ENCODE data around the gene COL27A1. TPM values are rescaled to one million over a fixed set of nuclear protein-coding genes. Genes with fewer than 3 reads are reported as not detected.

COL27A1 gene
- total RNA-seq, 2 experiments from 2014 or later = 0.87 to 1.2 TPM

DNA sequence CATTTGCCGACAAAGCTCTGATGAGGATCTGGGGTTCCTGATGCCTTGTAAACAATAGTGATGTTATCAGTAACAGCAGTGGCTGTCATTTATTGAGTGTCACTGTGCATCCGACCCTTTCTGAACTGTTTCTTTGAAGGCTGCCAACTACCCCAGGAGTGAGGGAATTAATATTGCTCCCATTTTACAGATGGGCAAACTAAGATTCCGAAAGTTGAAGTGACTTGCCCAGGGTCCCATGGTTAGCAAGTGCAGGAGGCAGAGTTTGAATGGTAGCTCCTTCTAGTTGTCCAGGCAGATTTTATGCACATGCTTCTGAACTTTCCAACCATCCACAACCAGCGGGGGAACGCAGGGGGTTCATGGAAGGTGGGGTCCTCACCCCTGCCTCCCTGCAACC is 81.9 kb downstream of the COL27A1 start:
- intact Hi-C loops (cut with DNase I, micrococcal nuclease) = no loop called here
- Histone ChIP-seq H3K36me3 (ENCODE audit: insufficient read depth, low read length) (no peaks in the 10 kb centered on the region), H3K9me3 (ENCODE audit: control insufficient read depth in 1 of 2, insufficient read depth in 1 of 2, low read length in 2 of 2) (peaks cover 0 to 4% of the 10 kb centered on the region in 2 experiments), H3K27me3 (ENCODE audit: control insufficient read depth in 1 of 2, insufficient read depth in 2 of 2, low read length in 2 of 2) (no peaks in the 10 kb centered on the region), H3K4me1 (ENCODE audit: insufficient read depth, low read length) (no peaks in the 10 kb centered on the region), H3K27ac (ENCODE audit: low read depth in 1 of 2, low read length in 2 of 2) (no peak overlapping the region), H3K4me3 (ENCODE audit: low read length) (no peak overlapping the region)
- CTCF ChIA-PET = no interaction called here
- DNase-seq (no peak), ATAC-seq (ENCODE audit: poor library complexity) (no peak)
- Mint-ChIP-seq H3K4me1 (ENCODE audit: low read depth) (no peaks in the 10 kb centered on the region), H3K4me3 (no peak overlapping the region), H3K27ac (no peak overlapping the region), H3K27me3 (peaks cover 3% of the 10 kb centered on the region), H3K36me3 (ENCODE audit: low read depth) (no peaks in the 10 kb centered on the region), H3K9me3 (no peaks in the 10 kb centered on the region)
- TF ChIP-seq CTCF (IDR thresholded peaks at IDR 0.05) = no peak
- POLR2A ChIA-PET = no interaction called here

DNA sequence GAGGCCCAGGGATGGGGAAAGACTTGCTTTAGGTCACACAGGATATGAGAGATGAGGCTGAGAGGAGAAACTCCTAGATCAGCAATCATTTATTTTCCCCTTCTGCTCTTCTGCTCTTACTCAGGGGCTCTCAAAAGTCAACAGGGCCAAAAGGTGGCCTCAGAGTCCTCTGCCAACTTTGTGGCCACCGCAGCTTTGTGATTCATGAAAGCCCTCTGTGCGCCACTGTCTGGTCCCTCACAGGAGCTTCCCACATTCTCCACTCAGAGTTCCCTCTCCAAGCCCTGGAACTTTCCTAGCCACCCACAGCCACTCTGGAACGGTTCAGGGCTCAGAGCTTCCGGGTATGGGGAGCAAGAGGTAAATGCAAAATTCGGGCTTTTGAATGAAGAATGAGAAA is 82.4 kb downstream of the COL27A1 start:
- H3K27me3 Mint-ChIP-seq = peaks cover 3% of the 10 kb centered on the region
- H3K9me3 ChIP-seq (ENCODE audit: control insufficient read depth in 1 of 2, insufficient read depth in 1 of 2, low read length in 2 of 2) = peaks cover 0 to 4% of the 10 kb centered on the region in 2 experiments
- intact Hi-C loops (cut with DNase I, micrococcal nuclease) = no loop called here
- no peak overlapping the region for H3K4me3 ChIP-seq (ENCODE audit: low read length)
- TF ChIP-seq CTCF (IDR thresholded peaks at IDR 0.05) = no peak
- CTCF ChIA-PET = no interaction called here
- POLR2A ChIA-PET = no interaction called here
- H3K36me3 Mint-ChIP-seq (ENCODE audit: low read depth) = no peaks in the 10 kb centered on the region
- no peaks in the 10 kb centered on the region for H3K27me3 ChIP-seq (ENCODE audit: control insufficient read depth in 1 of 2, insufficient read depth in 2 of 2, low read length in 2 of 2)
- no peak for DNase-seq
- no peaks in the 10 kb centered on the region for H3K4me1 ChIP-seq (ENCODE audit: insufficient read depth, low read length)
- H3K27ac Mint-ChIP-seq = no peak overlapping the region
- H3K4me3 Mint-ChIP-seq = no peak overlapping the region
- H3K27ac ChIP-seq (ENCODE audit: low read depth in 1 of 2, low read length in 2 of 2) = no peak overlapping the region
- H3K4me1 Mint-ChIP-seq (ENCODE audit: low read depth) = no peaks in the 10 kb centered on the region
- no peaks in the 10 kb centered on the region for H3K36me3 ChIP-seq (ENCODE audit: insufficient read depth, low read length)
- no peaks in the 10 kb centered on the region for H3K9me3 Mint-ChIP-seq
- ATAC-seq (ENCODE audit: poor library complexity) = no peak

GRCh38 chr9:114238472-114238871 is 83.1 kb downstream of the COL27A1 start:
- Mint-ChIP-seq H3K27ac (no peak overlapping the region), H3K9me3 (no peaks in the 10 kb centered on the region), H3K4me3 (no peak overlapping the region), H3K4me1 (ENCODE audit: low read depth) (no peaks in the 10 kb centered on the region), H3K27me3 (peaks cover under 1% of the 10 kb centered on the region), H3K36me3 (ENCODE audit: low read depth) (no peaks in the 10 kb centered on the region)
- ATAC-seq (ENCODE audit: poor library complexity) = no peak
- no peak overlapping the region for H3K4me3 ChIP-seq (ENCODE audit: low read length)
- H3K27ac ChIP-seq (ENCODE audit: low read depth in 1 of 2, low read length in 2 of 2) = no peak overlapping the region
- CTCF ChIA-PET = no interaction called here
- no peaks in the 10 kb centered on the region for H3K4me1 ChIP-seq (ENCODE audit: insufficient read depth, low read length)
- POLR2A ChIA-PET = no interaction called here
- DNase-seq = no peak
- H3K9me3 ChIP-seq (ENCODE audit: control insufficient read depth in 1 of 2, insufficient read depth in 1 of 2, low read length in 2 of 2) = peaks cover 0 to 4% of the 10 kb centered on the region in 2 experiments
- no peaks in the 10 kb centered on the region for H3K27me3 ChIP-seq (ENCODE audit: control insufficient read depth in 1 of 2, insufficient read depth in 2 of 2, low read length in 2 of 2)
- H3K36me3 ChIP-seq (ENCODE audit: insufficient read depth, low read length) = no peaks in the 10 kb centered on the region
- TF ChIP-seq CTCF (IDR thresholded peaks at IDR 0.05) = no peak
- intact Hi-C loops (cut with DNase I, micrococcal nuclease) = no loop called here
